GM21528 (cell line): ENCODE data around the gene OR5H2.
A peak's percentile ranks its signal among the peaks of the same experiment; 100 is the strongest.

Source experiments
- ATAC-seq: cut with Tn5 transposase; IDR thresholded peaks from one replicate; pipeline ENCODE4 v1.9.1; 2021; ENCODE audit warnings: mild to moderate bottlenecking, moderate library complexity; ENCODE audit not compliant: unreplicated experiment, low FRiP score

OR5H2 gene

DNA sequence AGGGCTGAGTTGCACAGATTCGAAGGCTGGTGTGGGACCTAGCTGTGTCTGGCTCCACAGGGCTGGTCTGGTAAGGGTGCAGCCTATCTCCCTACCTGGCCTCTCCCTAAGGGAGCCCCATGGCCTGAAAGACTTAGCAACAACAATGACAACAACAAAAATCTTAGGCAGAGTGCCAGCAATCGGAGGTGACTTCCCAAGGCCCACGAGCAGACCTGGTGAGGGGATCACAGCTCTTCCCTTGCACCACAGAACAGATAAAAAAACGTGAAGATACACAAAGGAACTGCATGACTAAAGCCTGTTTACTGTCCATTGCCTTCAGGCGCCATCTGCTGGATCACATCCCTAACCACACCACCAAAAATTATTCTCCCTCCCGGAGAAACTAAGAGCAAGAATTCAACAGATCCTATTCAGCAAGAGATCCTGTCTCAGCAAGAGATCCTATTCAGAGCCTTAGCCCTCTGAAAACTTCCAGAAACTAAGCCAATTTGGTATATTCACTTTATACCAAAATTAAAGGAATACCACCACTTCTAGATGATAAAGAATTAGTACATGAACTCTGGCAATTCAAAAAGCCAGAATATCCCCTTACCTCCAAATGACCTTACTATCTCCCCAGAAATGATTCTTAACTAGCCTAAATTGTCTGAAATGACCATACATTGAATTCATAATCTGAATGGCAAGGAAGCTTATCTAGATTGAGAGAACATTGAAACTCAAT is 47.3 kb downstream of the OR5H2 start:
- ATAC-seq = peak; percentile 68

- no peak for ATAC-seq
These were observed 49.0 kb downstream of the OR5H2 start for GRCh38 chr3:98331329-98331728.
